ENCODE results near the gene C2orf80.
"Not testable (repeated sequence)": the region's sequence is repeated elsewhere in the genome, so short reads cannot be mapped to it uniquely, and the experiment has no call there.

The C2orf80 gene

DNA sequence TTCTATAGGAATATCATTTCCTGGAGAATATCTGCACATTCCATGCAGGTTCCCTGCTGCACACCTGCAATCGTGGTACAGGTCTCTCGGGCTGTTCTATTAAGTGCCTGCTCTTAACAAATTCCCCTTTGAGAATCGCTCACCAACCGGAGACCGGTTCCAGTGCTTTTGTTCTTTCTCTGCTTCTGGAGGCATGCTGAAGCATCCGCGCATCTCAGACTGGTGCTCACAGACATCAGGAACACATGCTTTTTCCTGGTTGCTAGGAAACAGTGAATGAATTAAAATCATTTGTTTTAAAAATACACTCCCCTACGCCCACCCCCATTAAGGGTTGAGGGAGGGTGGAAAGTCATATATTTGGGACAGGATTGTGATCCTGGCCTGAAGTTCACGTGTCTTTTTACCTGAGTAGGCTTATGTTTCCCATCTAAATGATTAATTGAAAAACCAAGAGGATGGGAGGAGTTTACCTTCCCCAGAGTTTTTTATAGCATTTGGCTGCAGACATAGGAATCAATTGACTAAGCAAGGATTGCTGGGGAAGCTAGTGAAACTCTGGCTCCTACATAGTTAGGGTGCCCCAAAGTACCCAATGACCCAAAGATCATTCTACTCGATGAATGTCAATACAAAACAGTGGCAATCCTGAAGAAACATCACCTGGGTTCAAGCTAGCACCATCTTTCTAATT is at the start of gene C2orf80:
Gene C2orf80, minus strand, starts transcription at position 221 of the 694 bp plus-strand sequence. CDS start 3,044 bp downstream, outside the sequence.
- DNase-seq (ENCODE audit: low read depth in 3 of 3, low spot score in 1 of 3): no peak

DNA sequence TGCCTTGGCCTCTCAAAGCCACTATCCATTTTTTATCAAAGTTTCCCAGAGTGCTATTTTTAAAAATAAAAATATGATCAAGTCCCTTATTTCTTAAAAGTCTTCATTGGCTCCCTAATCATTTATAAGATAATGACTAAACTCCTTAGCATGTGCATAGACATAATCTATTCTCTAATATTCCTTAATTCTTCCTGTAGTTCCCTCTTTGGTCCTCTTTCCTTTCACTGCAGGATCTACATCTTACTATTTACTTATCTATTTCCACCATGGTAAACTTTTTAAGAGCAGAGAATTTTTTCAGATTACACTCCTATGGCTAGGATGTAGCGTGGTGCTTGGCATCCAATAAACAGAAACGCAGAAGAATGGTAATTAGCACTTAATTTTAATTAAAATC is 46.0 kb upstream of the C2orf80 start:
- no peak for DNase-seq (ENCODE audit: low read depth in 3 of 3, low spot score in 1 of 3)

DNA sequence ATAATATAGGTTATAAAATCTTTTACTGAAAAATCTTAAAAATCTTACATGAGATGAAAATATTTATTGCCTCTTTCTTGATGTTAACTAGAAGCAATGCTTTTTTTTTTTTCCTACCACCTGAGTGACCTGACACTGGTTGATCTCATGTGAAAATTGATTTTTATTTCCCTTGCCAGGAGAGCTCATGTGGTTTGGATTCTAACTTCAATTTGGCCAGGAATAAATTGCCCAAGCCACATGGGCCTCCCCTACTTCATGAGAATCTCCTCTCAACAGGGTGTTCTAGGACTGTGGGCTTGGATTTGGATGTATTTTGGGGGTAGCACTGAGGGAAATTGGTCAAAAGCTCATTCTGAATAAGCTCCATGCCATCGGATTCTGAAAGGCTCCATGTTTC is 45.0 kb upstream of the C2orf80 start:
- DNase-seq (ENCODE audit: low read depth in 3 of 3, low spot score in 1 of 3): no peak

DNA sequence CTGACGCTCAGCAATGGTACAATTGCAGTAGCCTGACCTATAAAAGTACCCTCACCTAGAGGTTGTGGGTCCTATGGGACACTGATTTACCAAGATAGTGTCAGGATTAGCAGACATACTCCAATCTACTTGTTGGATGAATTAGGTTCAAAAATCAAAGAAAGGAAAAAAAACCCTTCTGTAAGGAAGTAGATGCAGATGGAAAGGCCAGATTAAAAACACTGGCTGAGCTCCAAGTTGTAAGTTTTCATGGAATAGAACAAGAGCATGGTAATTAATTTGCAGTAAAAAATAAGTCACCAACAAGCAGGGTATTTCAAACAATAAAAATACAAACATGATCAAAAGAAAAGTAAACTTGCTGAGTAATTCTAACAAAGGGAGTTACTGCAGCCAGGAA is 38.6 kb upstream of the C2orf80 start:
- DNase-seq (ENCODE audit: low read depth in 3 of 3, low spot score in 1 of 3): no peak

DNA sequence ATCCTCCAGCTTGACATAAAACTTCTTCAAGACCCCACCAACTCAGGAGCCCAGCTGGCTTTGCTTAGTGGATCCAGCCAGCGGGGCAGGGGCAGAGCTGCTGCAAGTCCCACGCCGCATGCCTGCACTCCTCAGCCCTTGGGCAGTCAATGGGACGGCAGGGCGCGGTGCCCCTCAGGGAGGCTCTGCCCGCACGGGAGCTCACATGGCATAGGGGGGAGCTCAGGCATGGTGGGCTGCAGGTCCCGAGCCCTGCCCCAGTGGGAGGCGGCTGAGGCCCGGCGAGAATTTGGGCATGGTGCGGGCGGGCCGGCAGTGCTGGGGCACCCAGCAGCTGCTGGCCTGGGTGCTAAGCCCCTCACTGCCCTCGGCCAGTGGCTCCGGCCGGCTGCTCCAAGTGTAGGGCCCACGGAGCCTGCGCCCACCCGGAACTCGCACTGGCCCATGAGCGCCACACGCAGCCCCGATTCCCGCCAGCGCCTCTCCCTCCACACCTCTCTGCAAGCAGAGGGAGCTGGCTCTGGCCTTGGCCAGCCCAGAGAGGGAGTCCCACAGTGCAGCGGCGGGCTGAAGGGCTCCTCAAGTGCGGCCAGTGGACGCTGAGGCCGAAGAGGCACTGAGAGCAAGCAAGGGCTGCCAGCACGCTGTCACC is 37.9 kb upstream of the C2orf80 start:
- no peak for DNase-seq (ENCODE audit: low read depth in 3 of 3, low spot score in 1 of 3)

DNA sequence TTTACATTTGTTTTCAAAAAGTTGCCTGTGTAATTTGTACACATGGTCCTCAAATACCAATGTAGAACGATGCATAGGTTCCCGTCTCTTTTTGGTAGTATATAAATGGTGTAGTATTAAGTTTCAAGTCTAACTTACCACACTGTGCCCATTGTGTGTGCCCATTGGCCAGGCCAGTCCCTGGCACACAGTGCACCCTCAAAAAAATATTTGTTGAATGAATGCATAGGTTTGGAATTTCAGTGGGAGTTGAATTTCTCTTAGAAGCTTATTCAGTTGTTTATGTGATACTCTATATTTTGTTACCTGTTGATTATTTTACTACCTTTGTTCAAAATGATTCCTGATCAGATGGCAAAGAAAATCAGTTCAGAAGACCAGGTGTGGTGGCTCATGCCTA is 35.0 kb upstream of the C2orf80 start:
- no peak for DNase-seq (ENCODE audit: low read depth in 3 of 3, low spot score in 1 of 3)

DNA sequence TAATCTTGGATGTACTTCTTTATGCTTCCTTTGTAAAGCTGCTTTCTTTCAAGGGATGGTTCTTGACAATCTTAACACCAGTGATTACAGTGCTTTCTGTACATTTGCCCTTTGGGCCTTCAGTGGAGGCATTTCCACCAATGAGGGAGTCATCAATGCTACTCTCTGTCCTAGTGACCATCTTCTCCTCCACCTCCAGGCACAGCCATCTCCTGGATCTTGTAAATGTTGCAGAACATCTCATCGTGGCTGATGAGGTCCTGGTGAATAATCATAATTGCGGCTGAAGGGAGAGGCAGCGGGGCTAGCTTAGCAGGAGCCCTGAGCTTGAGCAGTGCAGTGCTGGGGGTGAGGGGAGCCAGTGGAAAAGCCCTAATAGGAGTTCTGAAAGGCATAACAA is 32.5 kb upstream of the C2orf80 start:
- no peak for DNase-seq (ENCODE audit: low read depth in 3 of 3, low spot score in 1 of 3)

DNA sequence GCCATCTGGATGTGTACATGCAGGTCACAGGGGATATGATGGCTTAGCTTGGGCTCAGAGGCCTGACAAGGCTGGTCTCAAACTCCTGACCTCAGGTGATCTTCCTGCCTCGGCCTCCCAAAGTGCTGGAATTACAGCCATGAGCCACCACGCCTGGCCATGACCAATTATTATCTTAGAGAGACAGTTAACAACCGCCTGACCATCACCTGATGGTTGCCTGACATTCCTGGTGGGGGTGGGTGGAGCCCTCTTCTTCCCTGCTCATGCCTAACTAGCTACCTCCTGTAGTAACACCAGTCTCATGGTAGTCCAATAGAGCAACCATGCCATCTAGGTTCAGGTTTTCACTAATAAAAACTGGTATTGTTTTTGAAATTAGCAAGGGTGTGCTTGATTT is 32.0 kb upstream of the C2orf80 start:
- not testable (repeated sequence) for DNase-seq (ENCODE audit: low read depth in 3 of 3, low spot score in 1 of 3)

DNA sequence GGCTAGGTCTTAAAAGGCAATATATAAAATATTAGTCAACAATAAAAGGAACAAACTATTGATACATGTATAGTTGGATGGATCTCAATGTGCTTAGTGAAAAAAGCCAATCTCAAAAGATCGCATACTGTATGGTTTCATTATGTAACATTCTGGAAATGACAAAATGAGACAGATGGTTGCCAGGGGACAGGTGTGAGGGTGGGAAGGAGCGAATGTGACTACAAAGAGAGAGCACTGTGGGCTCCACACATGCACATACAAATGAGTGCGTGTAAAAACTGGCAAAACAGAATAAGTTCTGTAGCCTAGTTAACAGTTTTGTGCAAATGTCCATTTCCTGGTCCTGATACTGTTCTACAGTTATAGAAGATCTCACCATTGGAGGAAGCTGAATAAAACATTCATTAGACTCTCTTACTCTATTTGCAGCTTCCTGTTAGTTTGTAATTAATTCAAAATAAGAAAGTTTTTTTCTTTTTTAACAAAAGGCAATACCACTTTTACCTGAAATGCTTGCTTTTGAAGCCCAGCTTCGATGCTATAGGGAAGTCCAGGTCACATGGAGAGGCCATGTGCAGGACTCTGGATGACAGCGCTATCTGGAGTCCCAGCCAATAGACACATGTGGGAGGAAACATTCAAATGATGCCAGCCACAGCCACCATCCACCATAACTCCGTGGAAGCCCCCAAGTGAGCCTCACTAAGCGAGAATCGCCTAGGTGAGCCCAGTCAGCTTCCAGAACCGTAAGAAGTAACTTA is 21.0 kb upstream of the C2orf80 start:
- no peak for DNase-seq (ENCODE audit: low read depth in 3 of 3, low spot score in 1 of 3)

DNA sequence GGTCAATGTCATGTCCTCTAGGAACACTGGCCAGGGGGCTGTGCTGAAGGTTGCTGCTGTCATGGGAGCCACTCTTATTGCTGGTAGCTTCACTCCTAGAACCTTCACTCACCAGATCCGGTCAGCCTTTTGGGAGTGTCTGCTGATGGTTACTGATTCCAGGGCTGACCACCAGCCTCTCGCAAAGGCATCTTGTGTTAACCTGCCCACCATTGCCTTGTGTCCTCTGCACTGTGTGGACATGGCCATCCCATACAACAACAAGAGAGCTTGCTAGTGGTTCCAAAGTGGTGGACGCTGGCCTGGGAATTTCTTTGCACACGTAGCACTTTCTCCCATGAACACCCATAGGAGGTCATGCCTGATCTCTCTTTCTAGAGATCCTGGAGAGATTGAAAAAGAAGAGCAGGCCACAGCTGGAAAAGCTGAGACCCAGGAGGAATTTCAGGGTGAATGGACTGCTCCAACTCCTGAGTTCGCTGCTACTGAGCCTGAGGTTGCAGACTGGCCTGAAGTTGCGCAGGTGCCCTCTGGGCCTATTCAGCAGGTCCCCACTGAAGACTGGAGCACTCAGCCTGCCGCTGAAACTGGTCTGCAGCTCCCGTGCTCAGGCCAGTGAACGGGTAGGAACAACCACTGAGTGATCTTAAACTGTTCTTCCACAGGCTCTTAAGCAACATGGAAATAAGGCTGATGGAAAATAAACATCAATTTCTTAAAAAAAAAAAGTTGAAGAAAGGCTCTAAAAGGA is 18.7 kb upstream of the C2orf80 start:
- no peak for DNase-seq (ENCODE audit: low read depth in 3 of 3, low spot score in 1 of 3)

DNA sequence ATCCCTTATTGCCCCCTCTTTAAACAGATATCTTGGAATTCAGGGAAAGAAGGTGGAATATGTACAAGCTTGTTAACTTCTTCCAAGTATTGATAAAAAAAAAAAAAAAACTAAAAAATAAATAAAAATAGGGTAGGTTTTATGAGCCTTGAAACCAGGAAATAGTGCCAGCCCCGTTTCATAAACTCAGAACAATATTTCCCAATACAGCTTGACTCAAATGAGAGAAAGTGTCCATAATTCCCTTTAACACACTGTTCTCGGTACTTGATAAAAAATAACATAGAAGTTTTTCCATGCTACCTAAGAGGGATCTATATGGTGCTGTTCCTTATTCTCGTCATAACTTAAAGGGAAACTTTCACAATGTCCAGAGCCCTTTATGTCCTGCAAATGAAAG is 17.9 kb upstream of the C2orf80 start:
- no peak for DNase-seq (ENCODE audit: low read depth in 3 of 3, low spot score in 1 of 3)

DNA sequence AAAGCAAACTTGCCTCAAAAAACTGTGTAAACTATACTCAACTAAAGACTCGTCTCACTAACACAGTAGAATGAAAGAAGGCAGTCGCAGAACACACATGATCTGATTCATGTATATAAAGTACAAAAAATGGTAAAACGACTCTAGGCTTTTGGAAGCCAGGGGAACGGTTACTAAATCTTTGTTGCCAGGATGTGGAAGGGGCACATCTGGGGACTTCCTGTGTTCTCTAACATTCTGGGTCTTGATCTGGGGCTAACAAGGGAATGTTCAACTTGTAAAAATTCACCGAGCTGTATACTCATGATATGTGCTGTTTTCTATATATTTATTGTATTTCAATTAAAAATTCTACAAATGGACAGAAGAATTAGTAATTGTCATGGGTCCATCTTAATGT is 14.3 kb upstream of the C2orf80 start:
- DNase-seq (ENCODE audit: low read depth in 3 of 3, low spot score in 1 of 3): no peak

DNA sequence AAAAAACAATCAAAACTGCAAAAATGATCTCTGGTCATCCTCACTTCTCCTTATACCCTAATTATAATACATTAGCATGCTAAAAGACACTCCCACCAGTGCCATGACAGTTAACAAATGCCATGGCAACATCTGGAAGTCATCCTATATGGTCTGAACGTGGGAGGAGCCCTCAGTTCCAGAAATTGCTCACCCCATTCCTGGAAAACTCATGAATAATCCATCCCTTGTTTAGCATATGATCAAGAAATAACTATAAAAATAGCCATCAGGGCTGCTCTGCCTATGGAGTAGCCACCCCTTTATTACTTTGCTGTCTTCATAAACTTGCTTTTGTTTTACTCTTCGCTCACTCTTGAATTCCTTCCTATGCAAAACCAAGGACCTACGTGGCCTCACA is 5.7 kb upstream of the C2orf80 start:
- no peak for DNase-seq (ENCODE audit: low read depth in 3 of 3, low spot score in 1 of 3)

DNA sequence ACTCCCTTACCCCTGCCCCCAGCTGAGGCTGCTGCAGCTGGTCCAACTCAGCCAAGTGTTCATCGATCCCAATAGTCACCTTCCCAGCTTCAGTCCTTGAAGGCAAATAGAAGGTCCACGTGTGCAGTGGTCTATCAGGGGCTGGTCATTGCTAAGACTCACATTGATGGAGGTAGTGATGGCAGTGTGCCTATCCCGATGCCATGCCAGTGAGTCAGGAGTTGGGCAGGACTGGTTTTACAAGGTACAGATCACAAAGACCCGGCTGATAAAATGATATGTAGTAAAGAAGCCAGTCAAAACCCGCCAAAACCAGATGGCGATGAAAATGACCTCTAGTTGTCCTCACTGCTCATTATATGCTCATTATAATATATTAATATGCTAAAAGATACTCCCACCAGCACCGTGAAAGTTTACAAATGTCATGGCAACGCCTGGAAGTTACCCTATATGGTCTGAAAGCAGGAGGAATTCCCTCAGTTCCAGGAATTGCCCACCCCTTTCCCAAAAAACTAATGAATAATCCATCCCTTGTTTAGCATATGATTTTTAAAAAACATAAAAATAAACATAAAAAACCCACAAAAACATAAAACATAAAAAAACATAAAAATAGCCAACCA is 2.9 kb upstream of the C2orf80 start:
- DNase-seq (ENCODE audit: low read depth in 3 of 3, low spot score in 1 of 3): no peak

DNA sequence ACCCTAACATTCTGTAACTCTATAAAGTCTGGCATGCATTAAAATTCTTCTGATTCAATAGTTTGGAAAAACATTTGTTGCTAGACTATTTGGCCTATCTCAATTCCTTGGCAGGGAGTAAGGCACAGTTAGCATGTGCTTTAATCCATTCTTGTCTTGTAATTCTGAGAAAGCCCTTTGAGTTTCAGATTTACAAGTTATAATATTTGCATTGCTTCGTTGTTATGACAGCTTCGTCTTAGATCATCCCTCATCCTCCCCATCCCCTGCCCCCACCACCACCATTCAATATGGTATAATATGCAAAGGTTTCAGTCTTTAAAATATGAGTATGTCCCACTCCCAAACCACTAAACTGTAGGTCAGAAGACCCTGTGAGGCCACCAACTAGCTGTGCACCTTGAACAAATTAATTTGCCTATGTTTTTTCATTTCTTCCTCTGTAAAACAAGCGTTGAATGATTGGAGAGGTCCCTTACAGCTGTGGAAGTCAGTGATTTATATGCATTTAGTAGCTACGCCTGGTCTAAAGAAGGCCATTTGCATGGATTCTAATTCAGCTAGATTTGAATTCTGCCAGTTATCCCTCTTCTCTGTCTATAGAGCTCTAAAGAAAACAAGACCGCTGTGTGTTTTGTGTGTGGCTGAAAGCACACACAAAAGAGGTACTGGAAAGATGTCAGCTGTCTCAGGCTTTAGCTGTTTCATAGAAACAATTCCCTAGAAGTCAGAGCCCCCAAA is 591 bp downstream of the C2orf80 start:
- DNase-seq (ENCODE audit: low read depth in 3 of 3, low spot score in 1 of 3): no peak

DNA sequence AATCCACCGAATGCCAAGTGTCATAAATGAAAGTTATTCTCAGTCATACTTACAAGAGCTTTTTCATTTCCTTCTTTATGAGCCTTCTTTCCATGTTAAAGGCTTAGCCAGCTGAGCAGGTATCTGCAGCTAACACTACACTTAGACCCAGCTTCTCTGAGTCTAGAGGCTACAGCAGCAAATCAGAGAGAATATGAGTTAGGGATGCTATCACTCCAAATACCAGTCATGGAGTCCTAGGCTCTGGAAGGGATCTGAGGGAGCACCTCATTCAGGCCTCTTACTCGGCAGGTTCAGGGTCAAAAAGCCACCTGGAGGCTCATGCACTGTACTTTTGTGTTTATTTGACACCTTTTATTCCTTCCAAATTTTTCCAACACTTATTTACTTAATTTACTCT is 2.9 kb downstream of the C2orf80 start:
- DNase-seq (ENCODE audit: low read depth in 3 of 3, low spot score in 1 of 3): no peak

DNA sequence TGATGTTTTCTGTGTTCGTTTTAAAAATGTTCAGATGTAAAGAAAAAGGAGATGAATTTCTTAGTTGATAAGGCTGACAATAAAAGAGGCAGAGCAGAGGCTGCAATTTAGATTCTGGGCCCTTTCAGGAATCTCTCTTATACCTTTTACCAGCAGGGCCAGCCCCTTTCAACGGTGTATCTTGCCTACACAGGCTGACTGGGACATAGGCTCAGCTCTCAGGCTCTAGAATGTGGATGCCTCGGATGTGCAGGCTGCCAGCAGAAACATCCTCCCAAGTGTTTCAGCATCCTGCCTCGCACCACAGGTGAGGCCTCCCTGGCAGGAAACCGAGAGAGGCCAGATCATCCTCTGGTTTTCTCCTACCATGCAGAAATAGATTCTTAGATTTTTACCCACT is 3.4 kb downstream of the C2orf80 start:
- DNase-seq (ENCODE audit: low read depth in 3 of 3, low spot score in 1 of 3): no peak

DNA sequence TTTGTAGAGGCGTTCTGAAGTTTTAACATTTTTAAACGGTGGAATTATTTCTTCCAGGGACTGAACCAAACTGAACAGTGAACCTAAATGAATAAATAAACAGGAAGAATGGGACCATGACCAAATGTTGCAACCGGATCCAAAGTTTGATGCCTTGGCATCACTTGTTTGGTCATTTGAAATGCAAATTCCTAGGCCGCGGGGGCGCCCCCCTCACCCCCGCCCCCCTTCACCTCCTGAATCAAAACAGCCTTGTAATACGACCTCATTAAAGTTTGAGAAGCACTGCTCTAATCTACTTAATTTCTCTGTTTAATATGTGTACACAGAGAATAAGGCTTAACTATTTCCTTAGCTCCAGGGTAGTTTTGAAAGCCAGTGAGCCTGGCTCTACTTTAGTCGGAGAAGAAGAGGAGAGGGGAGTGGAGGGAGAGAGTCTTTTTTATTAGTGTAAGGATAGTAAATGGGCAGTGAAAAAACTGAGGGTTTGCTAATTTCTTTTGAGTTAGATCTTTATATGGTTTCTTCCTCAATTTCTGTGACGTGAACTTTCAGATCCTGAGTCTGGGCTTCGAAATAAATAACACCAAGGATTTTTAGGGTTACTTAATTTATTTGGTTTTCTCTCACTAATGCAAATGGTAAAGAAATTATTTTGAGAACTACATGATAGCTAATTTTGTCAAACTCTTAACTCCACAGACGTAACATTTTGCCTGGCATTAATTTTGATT is 5.7 kb downstream of the C2orf80 start:
- DNase-seq (ENCODE audit: low read depth in 3 of 3, low spot score in 1 of 3): no peak

DNA sequence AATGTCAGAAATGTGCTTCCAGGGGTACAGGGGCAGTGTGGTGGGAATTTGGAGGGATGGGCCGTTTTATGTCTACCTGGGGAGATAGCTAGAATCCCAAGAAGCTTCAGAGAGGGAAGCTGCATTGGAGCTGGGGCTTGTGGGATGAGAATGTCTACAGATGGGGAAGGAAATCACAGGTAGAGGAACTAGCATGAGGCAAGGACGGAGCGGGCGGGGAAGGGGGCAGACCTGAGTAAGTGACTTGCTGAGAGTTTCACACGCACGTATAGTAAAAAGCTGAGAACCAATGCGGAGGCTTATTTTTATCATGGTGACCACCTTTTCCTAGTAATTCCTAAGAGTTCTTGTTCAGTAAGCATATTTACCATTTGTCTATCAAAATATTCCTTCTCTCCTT is 6.3 kb downstream of the C2orf80 start:
- no peak for DNase-seq (ENCODE audit: low read depth in 3 of 3, low spot score in 1 of 3)

DNA sequence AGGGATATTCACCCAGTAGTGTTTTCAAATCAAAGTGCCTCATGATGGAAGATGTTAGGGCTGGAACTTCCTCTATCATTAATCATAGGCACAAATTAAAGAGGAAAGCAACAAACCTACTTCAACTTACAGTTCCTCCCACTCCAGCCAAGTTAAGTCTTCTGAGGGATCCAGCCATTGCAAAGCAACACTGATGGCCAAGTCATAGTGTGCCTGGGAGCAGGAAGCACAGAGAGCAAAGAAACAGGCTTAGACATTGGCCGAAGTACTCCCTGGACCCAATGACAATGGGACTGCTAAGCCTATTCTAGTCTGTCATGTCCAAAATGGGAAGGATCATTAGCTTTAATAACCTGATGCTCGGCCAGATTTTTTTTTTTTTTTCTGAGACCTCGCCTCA is 7.0 kb downstream of the C2orf80 start:
- no peak for DNase-seq (ENCODE audit: low read depth in 3 of 3, low spot score in 1 of 3)
